ENCODE results near the gene VPS4B. TPM values are rescaled to one million over a fixed set of nuclear protein-coding genes. Genes with fewer than 3 reads are reported as not detected.

Gene VPS4B
- total RNA-seq, 1 experiment from 2014 or later, result 60.2 TPM

DNA sequence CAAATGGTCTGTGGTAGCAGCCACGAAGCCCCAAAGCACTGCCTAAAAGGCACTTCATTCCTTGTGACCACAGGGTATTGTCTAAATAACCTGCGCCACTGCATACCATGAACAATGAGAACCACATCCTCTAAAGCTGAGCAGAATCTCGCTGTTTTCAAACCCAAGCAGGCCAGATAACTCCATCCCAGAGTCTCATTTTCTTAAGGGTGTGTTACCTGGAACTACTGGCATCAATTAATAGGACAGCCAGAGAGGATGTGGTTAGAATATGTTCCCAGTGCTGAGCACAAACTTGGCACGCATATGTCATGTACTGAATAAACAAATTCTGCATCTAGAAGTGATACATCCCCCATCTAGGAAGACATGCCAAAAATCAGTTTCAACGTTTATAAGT lies 13.0 kb downstream of the VPS4B start:
- peaks cover 9 to 60% (median 34%) of the 10 kb centered on the region in 3 experiments; a peak in 6 of 7 replicates for H3K36me3 Mint-ChIP-seq (ENCODE audit: insufficient read depth in 1 of 3, low read depth in 3 of 3)
- H3K56ac ChIP-seq (ENCODE audit: insufficient read length, low read depth, low read length), result no peak overlapping the region
- H2AK5ac ChIP-seq (ENCODE audit: insufficient read length, low read length), result no peak overlapping the region
- H3K9me3 ChIP-seq (ENCODE audit: control insufficient read depth, low read depth, low read length), result no peaks in the 10 kb centered on the region
- H3K14ac ChIP-seq (ENCODE audit: insufficient read depth, low read length), result no peak overlapping the region
- no peak overlapping the region for H4K8ac ChIP-seq (replicated peaks; ENCODE audit: insufficient read length, low read depth, low read length)
- WGBS (ENCODE audit: extremely low coverage, insufficient read length, low lambda C conversion rate), result no CpG with 5 or more reads among the region's 5 CpGs
- H2BK5ac ChIP-seq (ENCODE audit: insufficient read length, low read length), result no peak overlapping the region
- H3K9ac ChIP-seq (ENCODE audit: extremely low read depth, insufficient read length, low read length), result no peak overlapping the region
- no peak overlapping the region for H3K4me3 Mint-ChIP-seq
- H2BK15ac ChIP-seq (ENCODE audit: low read depth, low read length), result no peak overlapping the region
- H3K27me3 ChIP-seq (ENCODE audit: insufficient read depth, low read length), result no peaks in the 10 kb centered on the region
- H4K91ac ChIP-seq (ENCODE audit: insufficient read length, low read depth, low read length), result no peak overlapping the region
- H3K4me2 ChIP-seq (ENCODE audit: insufficient read depth, insufficient read length, low read length), result no peak overlapping the region
- TF ChIP-seq, protein P1, sequence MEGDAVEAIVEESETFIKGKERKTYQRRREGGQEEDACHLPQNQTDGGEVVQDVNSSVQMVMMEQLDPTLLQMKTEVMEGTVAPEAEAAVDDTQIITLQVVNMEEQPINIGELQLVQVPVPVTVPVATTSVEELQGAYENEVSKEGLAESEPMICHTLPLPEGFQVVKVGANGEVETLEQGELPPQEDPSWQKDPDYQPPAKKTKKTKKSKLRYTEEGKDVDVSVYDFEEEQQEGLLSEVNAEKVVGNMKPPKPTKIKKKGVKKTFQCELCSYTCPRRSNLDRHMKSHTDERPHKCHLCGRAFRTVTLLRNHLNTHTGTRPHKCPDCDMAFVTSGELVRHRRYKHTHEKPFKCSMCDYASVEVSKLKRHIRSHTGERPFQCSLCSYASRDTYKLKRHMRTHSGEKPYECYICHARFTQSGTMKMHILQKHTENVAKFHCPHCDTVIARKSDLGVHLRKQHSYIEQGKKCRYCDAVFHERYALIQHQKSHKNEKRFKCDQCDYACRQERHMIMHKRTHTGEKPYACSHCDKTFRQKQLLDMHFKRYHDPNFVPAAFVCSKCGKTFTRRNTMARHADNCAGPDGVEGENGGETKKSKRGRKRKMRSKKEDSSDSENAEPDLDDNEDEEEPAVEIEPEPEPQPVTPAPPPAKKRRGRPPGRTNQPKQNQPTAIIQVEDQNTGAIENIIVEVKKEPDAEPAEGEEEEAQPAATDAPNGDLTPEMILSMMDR (conservative IDR thresholded peaks at IDR 0.05), result no peak
- H2BK120ac ChIP-seq (ENCODE audit: low read depth, low read length, poor library complexity, severe bottlenecking), result no peak overlapping the region
- no peak overlapping the region for H3K23ac ChIP-seq (ENCODE audit: insufficient read length, low read depth, low read length)
- H4K5ac ChIP-seq (ENCODE audit: insufficient read length, low read depth, low read length), result no peak overlapping the region
- H3K18ac ChIP-seq (ENCODE audit: insufficient read length, low read depth, low read length), result no peak overlapping the region
- H3K79me1 ChIP-seq (ENCODE audit: insufficient read depth, low read depth, low read length, poor library complexity, severe bottlenecking), result peaks cover 3% of the 10 kb centered on the region
- no peak overlapping the region for H3K27ac Mint-ChIP-seq
- no peak overlapping the region for H3K4ac ChIP-seq (ENCODE audit: low read depth, low read length)
- no peaks in the 10 kb centered on the region for H3K79me2 ChIP-seq (ENCODE audit: insufficient read depth, low read length)
- no peak overlapping the region for H2BK20ac ChIP-seq (ENCODE audit: low read depth, low read length, poor library complexity, severe bottlenecking)
- peaks cover 9 to 12% of the 10 kb centered on the region in 2 experiments for H3K4me1 Mint-ChIP-seq
- H3K4me1 ChIP-seq (ENCODE audit: insufficient read depth, low read length), result no peaks in the 10 kb centered on the region
- H2AFZ ChIP-seq (ENCODE audit: low read length), result no peak overlapping the region
- H4K20me1 ChIP-seq (ENCODE audit: control insufficient read depth, insufficient read depth, insufficient read length), result no peaks in the 10 kb centered on the region
- DNase-seq, result no peak
- H3K23me2 ChIP-seq (ENCODE audit: insufficient read length, low read depth, low read length, poor library complexity, severe bottlenecking), result no peaks in the 10 kb centered on the region
- H3K27me3 Mint-ChIP-seq (ENCODE audit: low read depth), result no peaks in the 10 kb centered on the region
- no peak overlapping the region for H3K27ac ChIP-seq (ENCODE audit: insufficient read length, low read depth, low read length)
- no peaks in the 10 kb centered on the region for H3K9me3 Mint-ChIP-seq
- no peak overlapping the region for H3T11ph ChIP-seq (ENCODE audit: low read length)
- no peak overlapping the region for H2BK12ac ChIP-seq (ENCODE audit: insufficient read length, low read depth, low read length)

Data from H9 (cell line).